ENCODE results near the gene CADM1. TPM values are rescaled to one million over a fixed set of nuclear protein-coding genes. Genes with fewer than 3 reads are reported as not detected.

CADM1 gene
- total RNA-seq, 1 donor from 2014 or later, result 150 TPM

DNA sequence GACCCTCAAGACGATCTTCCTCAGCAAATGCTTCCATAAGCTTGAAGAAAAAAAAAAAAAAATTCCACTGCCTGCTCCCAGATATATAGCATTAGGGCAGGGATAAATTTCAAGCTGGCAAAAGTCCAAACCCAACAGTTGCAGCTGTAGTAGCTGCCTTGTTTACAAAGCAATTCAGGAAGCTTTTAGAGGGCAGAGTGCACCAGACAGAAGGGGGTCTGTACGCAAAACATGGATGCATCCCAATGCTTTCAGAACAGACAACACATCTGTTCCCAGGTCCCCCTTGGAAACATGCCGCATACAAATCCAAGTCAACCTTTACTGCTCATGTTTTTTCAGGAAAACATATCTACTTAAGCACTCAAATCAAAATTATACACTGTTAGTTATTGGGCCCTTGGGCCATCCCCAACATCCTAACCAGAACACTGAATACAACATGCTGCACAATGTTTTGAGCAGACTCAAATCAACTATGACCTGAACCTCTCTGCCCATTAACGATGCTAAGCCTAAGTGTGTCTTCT, 94.5 kb downstream of the CADM1 start:
- H3K36me3 Mint-ChIP-seq, result no peaks in the 10 kb centered on the region
- no peak overlapping the region for H3K4me3 Mint-ChIP-seq
- no peak for DNase-seq (ENCODE audit: extremely low spot score, unreplicated experiment)
- TF ChIP-seq, protein P1, sequence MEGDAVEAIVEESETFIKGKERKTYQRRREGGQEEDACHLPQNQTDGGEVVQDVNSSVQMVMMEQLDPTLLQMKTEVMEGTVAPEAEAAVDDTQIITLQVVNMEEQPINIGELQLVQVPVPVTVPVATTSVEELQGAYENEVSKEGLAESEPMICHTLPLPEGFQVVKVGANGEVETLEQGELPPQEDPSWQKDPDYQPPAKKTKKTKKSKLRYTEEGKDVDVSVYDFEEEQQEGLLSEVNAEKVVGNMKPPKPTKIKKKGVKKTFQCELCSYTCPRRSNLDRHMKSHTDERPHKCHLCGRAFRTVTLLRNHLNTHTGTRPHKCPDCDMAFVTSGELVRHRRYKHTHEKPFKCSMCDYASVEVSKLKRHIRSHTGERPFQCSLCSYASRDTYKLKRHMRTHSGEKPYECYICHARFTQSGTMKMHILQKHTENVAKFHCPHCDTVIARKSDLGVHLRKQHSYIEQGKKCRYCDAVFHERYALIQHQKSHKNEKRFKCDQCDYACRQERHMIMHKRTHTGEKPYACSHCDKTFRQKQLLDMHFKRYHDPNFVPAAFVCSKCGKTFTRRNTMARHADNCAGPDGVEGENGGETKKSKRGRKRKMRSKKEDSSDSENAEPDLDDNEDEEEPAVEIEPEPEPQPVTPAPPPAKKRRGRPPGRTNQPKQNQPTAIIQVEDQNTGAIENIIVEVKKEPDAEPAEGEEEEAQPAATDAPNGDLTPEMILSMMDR (conservative IDR thresholded peaks at IDR 0.05), result no peak
- peak overlapping the region; percentile 2 for H3K27ac Mint-ChIP-seq
- H3K9me3 Mint-ChIP-seq, result no peaks in the 10 kb centered on the region
- H3K27me3 Mint-ChIP-seq, result no peaks in the 10 kb centered on the region
- peaks cover 38% of the 10 kb centered on the region for H3K4me1 Mint-ChIP-seq (ENCODE audit: unreplicated experiment)

DNA sequence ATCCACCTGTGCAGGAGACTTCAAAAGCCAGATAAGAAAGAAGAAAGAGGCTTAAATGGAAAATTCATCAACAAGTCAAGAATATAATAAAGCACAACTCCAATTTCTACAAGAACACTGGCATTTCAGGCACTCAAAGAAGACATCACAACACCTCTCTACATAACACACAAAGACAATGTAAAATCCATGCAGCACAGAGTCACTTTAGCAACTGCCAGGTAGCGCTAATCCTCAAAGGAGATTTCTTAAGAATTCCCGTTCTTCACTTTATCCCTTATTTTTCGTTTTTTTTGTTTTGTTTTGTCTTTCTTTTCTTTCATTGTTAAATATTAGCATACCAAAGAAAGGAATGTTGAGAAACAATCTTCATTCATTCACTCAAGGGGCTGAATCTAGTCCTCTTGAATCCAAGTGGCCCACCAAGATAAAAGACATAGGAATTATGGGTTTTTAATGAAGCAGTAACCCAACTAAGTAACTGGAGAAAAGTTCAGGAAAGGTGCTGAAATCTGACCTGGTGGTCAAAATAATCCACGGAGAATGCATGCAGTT, 95.0 kb downstream of the CADM1 start:
- no peak for DNase-seq (ENCODE audit: extremely low spot score, unreplicated experiment)
- H3K4me3 Mint-ChIP-seq, result peak overlapping the region; percentile 57
- H3K4me1 Mint-ChIP-seq (ENCODE audit: unreplicated experiment), result peaks cover 38% of the 10 kb centered on the region
- H3K27ac Mint-ChIP-seq, result no peak overlapping the region
- H3K36me3 Mint-ChIP-seq, result no peaks in the 10 kb centered on the region
- TF ChIP-seq, protein P1 (conservative IDR thresholded peaks at IDR 0.05), result no peak
- H3K9me3 Mint-ChIP-seq, result no peaks in the 10 kb centered on the region
- no peaks in the 10 kb centered on the region for H3K27me3 Mint-ChIP-seq

DNA sequence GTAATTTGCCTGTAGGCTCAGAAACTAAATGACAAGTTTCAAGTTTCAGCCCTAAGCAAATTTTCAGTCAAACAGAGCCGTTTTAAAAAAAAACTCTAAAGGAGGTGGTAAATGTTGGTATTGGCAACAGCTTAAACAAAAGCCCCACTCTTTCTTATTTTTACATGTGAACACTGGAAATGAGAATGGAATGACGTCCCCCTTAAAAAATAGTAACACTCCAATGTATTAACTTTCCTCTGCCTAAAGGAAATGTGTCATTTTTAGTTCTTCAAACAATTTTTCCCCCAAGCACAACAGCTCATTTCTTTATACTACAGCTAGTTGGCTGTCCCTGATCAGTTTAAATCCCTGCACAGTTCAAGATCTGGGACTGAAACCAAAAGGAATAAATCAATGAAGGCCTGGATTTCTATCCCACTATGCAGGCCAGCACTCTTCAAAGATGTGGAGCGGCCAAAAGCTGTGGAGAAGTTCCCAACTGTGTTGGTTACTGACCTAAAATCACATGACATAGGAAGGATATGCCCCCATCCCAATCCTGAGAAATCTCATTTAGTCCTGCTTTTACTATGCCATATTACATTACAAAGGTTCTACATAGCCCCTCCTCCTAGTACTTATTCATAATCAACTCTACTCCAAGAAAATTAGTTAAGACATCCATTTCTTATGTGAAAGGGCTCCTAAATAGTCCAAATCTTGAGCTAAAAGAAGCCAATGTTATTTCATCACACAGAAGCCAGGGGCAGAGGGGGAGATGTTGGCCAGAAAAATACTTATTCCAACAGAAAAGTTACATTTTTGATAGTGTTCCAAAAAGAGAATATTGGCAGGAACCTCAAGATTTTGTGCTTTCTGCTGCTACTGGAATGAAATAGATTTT, 95.9 kb downstream of the CADM1 start:
- Mint-ChIP-seq H3K9me3 (no peaks in the 10 kb centered on the region), H3K4me3 (peak overlapping the region; percentile 57), H3K4me1 (ENCODE audit: unreplicated experiment) (peaks cover 38% of the 10 kb centered on the region), H3K36me3 (no peaks in the 10 kb centered on the region), H3K27me3 (no peaks in the 10 kb centered on the region), H3K27ac (peak overlapping the region; percentile 70)
- TF ChIP-seq, protein P1 (conservative IDR thresholded peaks at IDR 0.05), result no peak
- DNase-seq (ENCODE audit: extremely low spot score, unreplicated experiment), result no peak

DNA sequence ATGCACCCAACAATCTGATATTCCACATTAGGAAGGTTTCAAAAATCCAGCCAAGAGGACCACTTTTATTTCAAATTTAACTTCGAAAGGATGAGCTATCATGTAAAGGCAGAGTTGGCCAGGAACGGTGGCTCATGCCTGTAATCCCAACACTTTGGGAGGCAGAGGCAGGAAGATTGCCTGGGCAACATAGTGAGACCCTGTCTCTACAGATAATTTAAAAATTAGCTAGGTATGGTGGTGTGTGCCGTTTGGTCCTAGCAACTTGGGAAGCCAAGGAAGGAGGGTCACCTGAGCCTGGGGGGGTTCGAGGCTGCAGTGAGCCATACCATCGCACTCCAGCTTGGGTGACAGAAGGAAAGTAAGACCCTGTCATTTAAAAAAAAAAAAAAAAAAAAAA, 96.7 kb downstream of the CADM1 start:
- TF ChIP-seq, protein P1 (conservative IDR thresholded peaks at IDR 0.05), result no peak
- peaks cover 38% of the 10 kb centered on the region for H3K4me1 Mint-ChIP-seq (ENCODE audit: unreplicated experiment)
- no peak overlapping the region for H3K4me3 Mint-ChIP-seq
- no peak overlapping the region for H3K27ac Mint-ChIP-seq
- no peaks in the 10 kb centered on the region for H3K36me3 Mint-ChIP-seq
- no peaks in the 10 kb centered on the region for H3K27me3 Mint-ChIP-seq
- no peaks in the 10 kb centered on the region for H3K9me3 Mint-ChIP-seq
- no peak for DNase-seq (ENCODE audit: extremely low spot score, unreplicated experiment)

DNA sequence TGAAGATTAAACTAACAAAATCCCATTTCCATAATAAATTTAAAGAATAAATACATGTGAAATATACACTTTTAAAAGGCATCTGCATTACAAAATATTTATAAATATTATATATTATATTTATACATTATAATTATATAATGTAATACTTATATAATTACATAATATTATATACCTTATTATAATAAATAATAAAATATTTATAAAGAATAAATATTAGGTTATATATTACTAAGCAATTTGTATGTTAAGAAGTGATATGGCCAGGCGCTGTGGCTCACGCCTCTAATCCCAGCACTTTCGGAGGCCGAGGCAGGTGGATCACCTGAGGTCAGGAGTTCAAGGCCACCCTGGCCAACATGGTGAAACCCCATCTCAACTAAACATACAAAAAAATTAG, 97.8 kb downstream of the CADM1 start:
- Mint-ChIP-seq H3K9me3 (no peaks in the 10 kb centered on the region), H3K27ac (no peak overlapping the region), H3K27me3 (no peaks in the 10 kb centered on the region), H3K4me3 (no peak overlapping the region), H3K4me1 (ENCODE audit: unreplicated experiment) (peaks cover 38% of the 10 kb centered on the region), H3K36me3 (no peaks in the 10 kb centered on the region)
- no peak for DNase-seq (ENCODE audit: extremely low spot score, unreplicated experiment)
- TF ChIP-seq, protein P1 (conservative IDR thresholded peaks at IDR 0.05), result no peak
